OCI-LY3 (cell line): Measurements from ENCODE around the gene CCDC154.

Experiments
- H2AFZ ChIP-seq: fragments of 200-600, 300-600 bp; shearing (Covaris generic); 2 replicates; pipeline ENCODE4 v1.6.0; 2014; ENCODE audit warnings: antibody characterized with exemption, low read depth, low read length
- H3K27ac ChIP-seq: fragments of 200-600, 300-600 bp; sonication (generic); 2 replicates; pipeline ENCODE4 v1.5.1; 2014; ENCODE audit warnings: mild to moderate bottlenecking, low read length, moderate library complexity, mixed read lengths
- H3K27me3 ChIP-seq: fragments of 200-600, 300-600 bp; sonication (generic); 2 replicates; pipeline ENCODE4 v1.6.1; 2014; ENCODE audit warnings: low read depth, low read length, mixed read lengths
- H3K36me3 ChIP-seq: fragments of 200-600, 300-600 bp; sonication (generic); replicated peaks from 2 replicates; pipeline ENCODE3; 2014; ENCODE audit warnings: low read depth, low read length, mixed read lengths
- H3K4me1 ChIP-seq: fragments of 300-600, 200-600 bp; sonication (generic); 2 replicates; pipeline ENCODE4 v1.6.1; 2014; ENCODE audit warnings: low read length, mixed read lengths
- H3K4me2 ChIP-seq: fragments of 200-600, 300-600 bp; sonication (generic); 2 replicates; pipeline ENCODE4 v1.6.1; 2014; ENCODE audit warnings: low read length, mixed read lengths
- H3K4me3 ChIP-seq: fragments of 300-600, 200-600 bp; sonication (generic); 2 replicates; pipeline ENCODE4 v1.5.1; 2014; ENCODE audit warnings: antibody characterized with exemption, mild to moderate bottlenecking, low read length, moderate library complexity
- H3K79me2 ChIP-seq: fragments of 300-600, 200-600 bp; shearing (Covaris generic); 2 replicates; pipeline ENCODE4 v1.6.1; 2014; ENCODE audit warnings: mild to moderate bottlenecking, low read length, mixed read lengths
- H3K9ac ChIP-seq: fragments of 300-600, 200-600 bp; shearing (Covaris generic); 2 replicates; pipeline ENCODE4 v1.6.0; 2014; ENCODE audit warnings: mild to moderate bottlenecking, low read length, moderate library complexity
- H3K9me3 ChIP-seq: fragments of 200-600, 300-600 bp; shearing (Covaris generic); 2 replicates; pipeline ENCODE4 v1.6.1; 2014; ENCODE audit warnings: low read length, mixed read lengths; ENCODE audit not compliant: insufficient read depth
- H4K20me1 ChIP-seq: fragments of 200-600, 300-600 bp; sonication (generic); 2 replicates; pipeline ENCODE4 v1.6.1; 2016; ENCODE audit warnings: low read length, mixed read lengths; ENCODE audit not compliant: insufficient read depth
- EZH2phosphoT487 ChIP-seq: fragments of 200-600 bp; shearing (Covaris generic); IDR thresholded peaks from 2 replicates; pipeline ENCODE4 v1.6.1; 2018; ENCODE audit warnings: antibody characterized with exemption, mixed run types, low read depth
- TF ChIP-seq, protein P1 (sequence below): fragments of 200-600, 300-600 bp; sonication (generic); IDR thresholded peaks from 2 replicates; pipeline ENCODE4 v1.5.1; 2014; ENCODE audit warnings: antibody characterized with exemption, low read length, low read depth

The CCDC154 gene

DNA sequence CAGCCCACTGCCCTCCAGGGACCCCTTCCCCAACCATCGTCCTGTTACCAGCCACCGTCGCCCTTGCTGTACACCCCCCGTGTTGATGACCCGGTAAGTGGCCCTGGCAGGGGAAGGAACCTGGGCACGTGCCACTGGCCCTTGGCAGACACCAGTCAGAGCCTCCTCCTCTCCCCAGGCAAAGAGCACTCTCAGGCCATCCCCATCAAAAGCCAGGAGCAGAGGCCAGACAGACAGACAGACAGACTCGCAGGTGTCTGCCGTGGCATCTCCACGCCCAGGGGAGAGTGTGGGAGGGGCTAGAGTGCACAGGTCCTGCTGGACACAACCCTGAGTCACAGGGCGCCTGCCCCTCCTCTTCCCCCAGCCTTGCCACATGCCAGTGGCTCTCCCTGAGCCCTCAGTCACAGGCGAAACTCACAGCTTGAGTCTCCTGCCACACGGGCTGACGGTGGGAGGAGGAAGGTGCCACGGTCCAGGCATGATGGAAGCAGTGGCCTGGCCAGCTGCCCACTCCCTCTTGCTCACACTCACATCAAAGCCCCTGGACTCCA lies 22.7 kb upstream of the CCDC154 start:
- H3K79me2 ChIP-seq = peaks cover 32% of the 10 kb centered on the region

DNA sequence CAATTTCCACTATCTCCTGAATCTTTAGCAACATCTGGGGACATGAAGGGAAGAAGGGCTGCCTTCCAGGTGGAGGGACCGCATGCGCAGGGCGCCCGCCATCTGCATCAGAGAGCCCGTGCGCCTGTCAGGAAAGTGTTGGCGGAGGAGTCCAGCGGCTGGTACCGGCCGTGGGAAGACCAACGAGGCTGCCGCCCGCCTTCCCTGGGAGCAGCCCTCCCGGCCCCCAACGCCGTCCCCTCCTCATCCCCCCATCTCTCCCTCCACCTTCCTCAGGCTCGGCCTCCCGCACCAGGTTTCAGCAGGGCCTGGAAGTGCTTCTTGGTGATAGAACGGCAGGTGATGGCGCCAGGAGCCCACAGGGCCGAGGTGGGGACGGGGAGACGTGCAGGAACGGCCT lies 21.7 kb upstream of the CCDC154 start:
- no peak overlapping the region for H3K27ac ChIP-seq
- no peak overlapping the region for H3K4me3 ChIP-seq
- no peaks in the 10 kb centered on the region for H3K4me1 ChIP-seq
- no peaks in the 10 kb centered on the region for H3K27me3 ChIP-seq
- H2AFZ ChIP-seq = no peak overlapping the region
- TF ChIP-seq, protein P1, sequence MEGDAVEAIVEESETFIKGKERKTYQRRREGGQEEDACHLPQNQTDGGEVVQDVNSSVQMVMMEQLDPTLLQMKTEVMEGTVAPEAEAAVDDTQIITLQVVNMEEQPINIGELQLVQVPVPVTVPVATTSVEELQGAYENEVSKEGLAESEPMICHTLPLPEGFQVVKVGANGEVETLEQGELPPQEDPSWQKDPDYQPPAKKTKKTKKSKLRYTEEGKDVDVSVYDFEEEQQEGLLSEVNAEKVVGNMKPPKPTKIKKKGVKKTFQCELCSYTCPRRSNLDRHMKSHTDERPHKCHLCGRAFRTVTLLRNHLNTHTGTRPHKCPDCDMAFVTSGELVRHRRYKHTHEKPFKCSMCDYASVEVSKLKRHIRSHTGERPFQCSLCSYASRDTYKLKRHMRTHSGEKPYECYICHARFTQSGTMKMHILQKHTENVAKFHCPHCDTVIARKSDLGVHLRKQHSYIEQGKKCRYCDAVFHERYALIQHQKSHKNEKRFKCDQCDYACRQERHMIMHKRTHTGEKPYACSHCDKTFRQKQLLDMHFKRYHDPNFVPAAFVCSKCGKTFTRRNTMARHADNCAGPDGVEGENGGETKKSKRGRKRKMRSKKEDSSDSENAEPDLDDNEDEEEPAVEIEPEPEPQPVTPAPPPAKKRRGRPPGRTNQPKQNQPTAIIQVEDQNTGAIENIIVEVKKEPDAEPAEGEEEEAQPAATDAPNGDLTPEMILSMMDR = no peak
- TF ChIP-seq EZH2phosphoT487 = no peak
- H3K4me2 ChIP-seq = no peak overlapping the region
- H4K20me1 ChIP-seq = no peaks in the 10 kb centered on the region
- no peaks in the 10 kb centered on the region for H3K36me3 ChIP-seq
- peaks cover 27% of the 10 kb centered on the region for H3K79me2 ChIP-seq
- H3K9me3 ChIP-seq = no peaks in the 10 kb centered on the region
- no peak overlapping the region for H3K9ac ChIP-seq

More for the DNA sequence above, 22.7 kb upstream of the CCDC154 start:
- no peaks in the 10 kb centered on the region for H3K36me3 ChIP-seq
- no peak for TF ChIP-seq EZH2phosphoT487
- TF ChIP-seq, protein P1 = no peak
- no peaks in the 10 kb centered on the region for H4K20me1 ChIP-seq
- H3K9me3 ChIP-seq = no peaks in the 10 kb centered on the region
- no peaks in the 10 kb centered on the region for H3K4me1 ChIP-seq
- H3K4me3 ChIP-seq = no peak overlapping the region
- H3K4me2 ChIP-seq = no peak overlapping the region
- H3K9ac ChIP-seq = no peak overlapping the region
- H2AFZ ChIP-seq = no peak overlapping the region
- no peaks in the 10 kb centered on the region for H3K27me3 ChIP-seq
- no peak overlapping the region for H3K27ac ChIP-seq

DNA sequence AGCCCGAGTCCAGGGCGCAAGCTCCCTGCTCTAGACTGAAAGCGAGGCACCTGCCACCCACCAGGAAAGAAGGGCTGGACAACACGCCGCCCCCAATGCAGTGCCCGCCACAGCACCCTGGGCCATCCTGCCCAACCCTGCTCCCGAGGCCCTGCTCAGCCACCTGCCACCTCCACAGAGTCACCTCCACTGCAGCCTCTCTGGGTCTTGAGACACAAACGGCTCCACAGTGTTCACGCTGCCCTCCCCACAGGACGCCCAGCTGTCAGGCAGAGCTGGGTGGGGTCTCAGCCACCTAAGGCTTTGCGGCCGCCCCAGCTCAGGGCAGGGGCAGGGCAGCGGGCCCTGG lies 21.2 kb upstream of the CCDC154 start:
- no peak overlapping the region for H3K27ac ChIP-seq

GRCh38 chr16:1464894-1465566 lies 20.7 kb upstream of the CCDC154 start:
- Histone ChIP-seq H3K4me3 (no peak overlapping the region), H3K27me3 (no peaks in the 10 kb centered on the region), H3K4me2 (no peak overlapping the region), H2AFZ (no peak overlapping the region), H3K36me3 (no peaks in the 10 kb centered on the region), H3K9me3 (no peaks in the 10 kb centered on the region), H4K20me1 (no peaks in the 10 kb centered on the region), H3K27ac (no peak overlapping the region), H3K9ac (no peak overlapping the region), H3K4me1 (no peaks in the 10 kb centered on the region), H3K79me2 (peaks cover 21% of the 10 kb centered on the region)
- TF ChIP-seq, protein P1 = no peak
- TF ChIP-seq EZH2phosphoT487 = no peak

More for the DNA sequence above, 21.2 kb upstream of the CCDC154 start:
- no peaks in the 10 kb centered on the region for H3K9me3 ChIP-seq
- no peaks in the 10 kb centered on the region for H4K20me1 ChIP-seq
- H2AFZ ChIP-seq = no peak overlapping the region
- H3K9ac ChIP-seq = no peak overlapping the region
- no peaks in the 10 kb centered on the region for H3K27me3 ChIP-seq
- TF ChIP-seq EZH2phosphoT487 = no peak
- TF ChIP-seq, protein P1 = no peak
- H3K79me2 ChIP-seq = peaks cover 22% of the 10 kb centered on the region
- no peak overlapping the region for H3K4me3 ChIP-seq
- no peak overlapping the region for H3K4me2 ChIP-seq
- no peaks in the 10 kb centered on the region for H3K4me1 ChIP-seq
- no peaks in the 10 kb centered on the region for H3K36me3 ChIP-seq
